Measurements from ENCODE around the gene RGS3.

The RGS3 gene

DNA sequence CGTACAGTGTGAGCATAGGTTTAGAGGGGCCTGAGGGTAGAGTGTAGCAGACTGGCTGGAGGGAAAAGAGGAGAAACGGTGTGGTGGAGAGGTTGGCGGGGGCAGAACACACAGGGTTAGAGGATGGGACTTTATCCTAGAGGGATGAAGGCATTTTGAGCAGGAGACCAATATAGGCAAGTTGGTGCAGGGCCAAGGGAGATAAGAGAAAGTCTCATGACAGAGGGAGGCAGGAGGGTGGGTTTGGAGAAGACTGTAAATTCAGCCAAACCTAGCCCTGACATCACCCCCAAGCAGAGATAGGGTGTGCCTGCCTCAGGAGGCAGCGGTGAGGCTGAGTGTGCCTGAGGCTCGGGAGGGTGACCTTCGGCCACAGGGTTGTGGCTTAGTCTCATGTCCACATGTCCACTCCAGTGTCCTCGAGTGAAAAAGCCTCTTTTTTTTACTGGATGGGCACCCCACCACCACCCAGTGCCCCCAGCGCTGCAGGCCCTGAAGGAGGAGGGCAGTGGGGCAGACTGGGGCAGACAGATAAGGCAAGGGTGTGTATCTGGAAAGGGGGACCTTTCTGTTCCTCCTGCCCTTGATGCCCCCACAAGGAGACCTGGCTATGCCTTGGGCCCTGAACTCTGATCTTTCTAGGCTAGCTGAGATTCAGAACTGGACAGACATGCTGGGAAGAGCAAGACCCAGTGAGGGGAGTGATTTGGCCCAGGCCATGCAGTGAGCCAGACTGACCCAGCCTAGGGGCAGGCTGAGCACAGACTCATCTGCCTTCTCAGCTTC, 108.7 kb downstream of the RGS3 start:
- no peak for DNase-seq (ENCODE audit: low read depth)

- DNase-seq (ENCODE audit: low read depth), result no peak
Measured at GRCh38 chr9:113573046-113573958, 109.8 kb downstream of the RGS3 start.

DNA sequence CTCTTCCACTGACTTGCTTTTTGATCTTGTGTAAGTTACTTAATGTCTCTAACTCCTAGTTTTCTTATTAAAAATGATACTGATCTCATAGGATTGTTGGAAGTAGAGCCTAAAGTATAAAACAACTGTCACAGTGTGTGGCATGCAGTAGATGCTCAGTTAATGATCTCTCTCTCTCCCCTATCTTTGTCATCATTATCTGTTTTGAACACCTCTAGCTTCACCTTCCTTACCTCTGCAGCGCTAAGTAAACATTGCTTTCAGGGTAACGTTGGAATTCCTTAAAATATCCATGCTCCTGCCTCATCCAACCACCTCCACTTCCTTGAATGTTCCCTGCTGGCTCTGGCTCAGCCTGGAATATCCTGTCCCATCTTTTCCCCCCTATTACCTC, 110.4 kb downstream of the RGS3 start:
- DNase-seq (ENCODE audit: low read depth), result no peak

GRCh38 chr9:113574441-113575262, 111.1 kb downstream of the RGS3 start:
- no peak for DNase-seq (ENCODE audit: low read depth)

- DNase-seq (ENCODE audit: low read depth), result no peak
Measured at GRCh38 chr9:113577525-113578261, 114.2 kb downstream of the RGS3 start.

GRCh38 chr9:113578279-113578865, 114.8 kb downstream of the RGS3 start:
- DNase-seq (ENCODE audit: low read depth), result no peak

DNA sequence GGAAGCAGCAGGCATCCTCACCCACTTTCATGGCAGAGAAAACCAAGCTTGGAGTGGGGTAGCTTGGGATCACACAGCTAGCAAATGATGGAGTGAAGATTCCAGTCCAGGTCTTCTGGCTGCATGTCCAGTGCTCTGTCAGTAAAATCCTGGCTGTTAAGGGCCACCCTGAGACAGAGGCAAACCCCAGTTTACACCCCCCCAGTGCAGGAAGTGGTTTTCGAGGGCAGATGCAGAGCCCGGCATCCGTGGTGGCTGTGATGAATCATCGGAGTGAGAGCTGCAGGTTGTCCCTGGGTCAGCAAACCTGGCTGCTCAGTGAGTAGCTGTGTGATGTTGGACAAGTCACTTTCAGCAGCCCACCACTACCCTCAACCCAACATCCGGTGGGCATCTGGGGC, 115.4 kb downstream of the RGS3 start:
- peak; percentile 75 for DNase-seq (ENCODE audit: low read depth)

DNA sequence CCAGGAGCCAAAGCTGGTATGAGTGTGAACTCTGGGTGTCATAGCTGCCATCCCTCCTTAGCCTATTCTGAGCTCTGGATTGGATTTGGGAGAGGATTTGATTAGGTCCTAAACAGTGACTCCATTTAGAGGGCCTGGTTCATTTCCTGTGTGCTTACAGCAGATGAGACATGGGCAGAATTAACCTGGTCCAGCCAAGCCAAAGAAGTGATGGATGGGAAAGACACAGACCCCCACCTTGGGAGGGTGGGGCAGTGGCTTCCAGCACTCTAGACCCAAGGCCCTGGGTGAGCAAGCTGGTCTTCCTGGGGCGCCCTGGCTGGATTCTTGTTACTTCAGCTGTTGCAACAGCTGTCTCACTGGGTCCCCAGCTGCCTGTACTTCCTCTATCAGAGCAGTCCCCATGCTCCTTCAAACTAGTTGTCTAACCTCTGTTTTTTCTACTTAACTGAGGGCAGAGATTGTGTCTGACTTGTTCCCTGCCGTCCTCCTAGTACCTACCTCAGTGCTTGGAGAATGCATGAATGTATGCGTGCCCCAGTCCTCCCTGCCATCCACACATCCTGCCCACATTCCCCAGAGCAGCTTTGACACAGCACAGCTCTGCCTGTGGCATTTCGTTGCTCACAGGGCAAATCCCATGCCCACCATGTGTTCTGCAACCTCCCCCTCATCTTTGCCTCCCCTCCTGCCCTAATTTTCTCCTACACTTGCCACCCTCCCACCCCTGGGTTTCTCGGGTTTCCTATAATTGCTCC, 115.9 kb downstream of the RGS3 start:
- no peak for DNase-seq (ENCODE audit: low read depth)

- DNase-seq (ENCODE audit: low read depth), result peak; percentile 23
Measured at GRCh38 chr9:113580041-113580953, 116.8 kb downstream of the RGS3 start.

GRCh38 chr9:113580954-113581311, 117.4 kb downstream of the RGS3 start:
- no peak for DNase-seq (ENCODE audit: low read depth)

DNA sequence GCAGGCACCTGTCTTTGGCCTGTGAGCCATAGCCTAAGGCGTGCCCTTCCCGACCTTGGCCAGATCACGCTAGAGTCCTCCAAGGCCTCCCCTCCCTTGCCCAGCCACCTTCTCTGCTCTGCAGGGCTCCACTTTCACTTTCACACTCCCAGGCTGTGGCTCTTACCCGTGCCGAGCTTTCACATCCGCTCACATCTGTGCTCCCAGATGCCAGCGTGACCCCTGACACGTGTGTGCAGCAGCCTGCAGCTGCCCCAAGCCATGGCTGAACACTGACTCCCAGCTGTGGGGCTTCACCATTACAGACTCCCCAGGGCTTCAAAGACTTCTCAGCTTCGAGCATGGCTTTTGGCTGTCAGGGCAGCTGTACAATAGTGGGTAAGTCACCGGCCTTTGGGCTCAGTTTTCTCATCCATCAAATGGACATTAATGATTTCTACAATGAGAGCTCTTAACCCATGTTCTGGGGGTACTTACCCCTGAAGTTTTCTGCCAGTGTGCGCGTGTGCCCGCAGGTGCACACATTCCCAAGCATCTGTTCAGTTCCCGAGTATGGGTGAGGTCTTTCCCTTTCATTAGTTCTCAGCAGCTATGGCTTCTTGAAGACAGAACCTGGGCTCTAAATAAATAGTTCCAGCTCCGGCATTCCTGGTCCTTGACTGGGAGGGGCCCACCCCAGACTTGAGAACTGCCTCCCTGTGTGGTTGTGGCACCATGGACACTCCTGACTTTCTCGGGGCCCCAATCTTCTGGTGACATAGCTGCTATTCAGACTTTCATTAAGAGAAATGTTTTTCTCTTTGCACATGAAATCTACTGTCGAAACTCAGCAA, 118.6 kb downstream of the RGS3 start:
- DNase-seq (ENCODE audit: low read depth), result peak; percentile 65

GRCh38 chr9:113582698-113583200, 119.2 kb downstream of the RGS3 start:
- no peak for DNase-seq (ENCODE audit: low read depth)

DNA sequence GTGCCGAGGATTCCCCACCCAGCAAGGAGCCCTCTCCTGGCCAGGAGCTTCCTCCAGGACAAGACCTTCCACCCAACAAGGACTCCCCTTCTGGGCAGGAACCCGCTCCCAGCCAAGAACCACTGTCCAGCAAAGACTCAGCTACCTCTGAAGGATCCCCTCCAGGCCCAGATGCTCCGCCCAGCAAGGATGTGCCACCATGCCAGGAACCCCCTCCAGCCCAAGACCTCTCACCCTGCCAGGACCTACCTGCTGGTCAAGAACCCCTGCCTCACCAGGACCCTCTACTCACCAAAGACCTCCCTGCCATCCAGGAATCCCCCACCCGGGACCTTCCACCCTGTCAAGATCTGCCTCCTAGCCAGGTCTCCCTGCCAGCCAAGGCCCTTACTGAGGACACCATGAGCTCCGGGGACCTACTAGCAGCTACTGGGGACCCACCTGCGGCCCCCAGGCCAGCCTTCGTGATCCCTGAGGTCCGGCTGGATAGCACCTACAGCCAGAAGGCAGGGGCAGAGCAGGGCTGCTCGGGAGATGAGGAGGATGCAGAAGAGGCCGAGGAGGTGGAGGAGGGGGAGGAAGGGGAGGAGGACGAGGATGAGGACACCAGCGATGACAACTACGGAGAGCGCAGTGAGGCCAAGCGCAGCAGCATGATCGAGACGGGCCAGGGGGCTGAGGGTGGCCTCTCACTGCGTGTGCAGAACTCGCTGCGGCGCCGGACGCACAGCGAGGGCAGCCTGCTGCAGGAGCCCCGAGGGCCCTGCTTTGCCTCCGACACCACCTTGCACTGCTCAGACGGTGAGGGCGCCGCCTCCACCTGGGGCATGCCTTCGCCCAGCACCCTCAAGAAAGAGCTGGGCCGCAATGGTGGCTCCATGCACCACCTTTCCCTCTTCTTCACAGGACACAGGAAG, 120.2 kb downstream of the RGS3 start:
- no peak for DNase-seq (ENCODE audit: low read depth)

GRCh38 chr9:113584428-113585084, 121.0 kb downstream of the RGS3 start:
- DNase-seq (ENCODE audit: low read depth), result no peak

DNA sequence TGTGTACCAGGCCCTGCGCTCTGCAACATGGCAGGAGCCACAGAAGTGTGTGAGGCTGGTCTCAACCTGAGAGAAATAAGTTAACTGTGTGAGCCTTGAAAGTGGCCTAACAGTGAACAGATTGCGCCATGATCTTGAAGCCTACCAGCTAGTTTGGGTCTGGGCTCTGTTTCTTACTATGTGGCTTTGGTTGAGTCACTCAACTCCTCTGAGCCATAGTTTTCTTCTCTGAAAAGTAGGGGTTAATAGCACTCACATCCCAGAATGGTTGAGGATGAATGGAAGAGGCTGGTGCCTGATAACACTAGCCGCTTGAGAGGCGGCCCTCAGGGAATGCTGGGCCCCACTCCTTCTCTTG, 121.5 kb downstream of the RGS3 start:
- no peak for DNase-seq (ENCODE audit: low read depth)

DNA sequence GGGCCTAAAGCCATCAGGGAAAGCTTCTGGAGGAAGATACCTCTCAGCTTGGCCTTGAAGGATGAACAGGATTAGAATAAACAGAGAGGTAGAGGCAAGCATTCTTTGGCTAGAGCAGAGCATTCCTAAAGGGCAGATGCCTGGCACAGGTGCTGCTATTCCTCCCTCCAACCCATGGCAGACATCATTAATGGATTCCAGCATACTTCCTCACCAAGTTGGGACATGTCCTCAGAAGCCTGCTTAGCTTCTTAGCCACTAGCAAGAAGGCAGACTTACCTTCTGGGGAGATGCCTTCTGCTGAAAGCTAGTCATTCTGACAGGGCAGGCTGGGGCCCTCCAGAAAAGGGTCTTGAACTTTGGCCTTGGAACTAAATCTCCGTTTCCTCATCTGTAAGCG, 122.0 kb downstream of the RGS3 start:
- no peak for DNase-seq (ENCODE audit: low read depth)
